Measurements from ENCODE around the gene BRF1. TPM values are rescaled to one million over a fixed set of nuclear protein-coding genes. Genes with fewer than 3 reads are reported as not detected.

Gene BRF1
- total and polyA plus RNA-seq, 2 of the 13 experiments (the other 11 are each of a cell fraction or from before 2014, with no cell fraction given), result 5.1 to 11.0 TPM

DNA sequence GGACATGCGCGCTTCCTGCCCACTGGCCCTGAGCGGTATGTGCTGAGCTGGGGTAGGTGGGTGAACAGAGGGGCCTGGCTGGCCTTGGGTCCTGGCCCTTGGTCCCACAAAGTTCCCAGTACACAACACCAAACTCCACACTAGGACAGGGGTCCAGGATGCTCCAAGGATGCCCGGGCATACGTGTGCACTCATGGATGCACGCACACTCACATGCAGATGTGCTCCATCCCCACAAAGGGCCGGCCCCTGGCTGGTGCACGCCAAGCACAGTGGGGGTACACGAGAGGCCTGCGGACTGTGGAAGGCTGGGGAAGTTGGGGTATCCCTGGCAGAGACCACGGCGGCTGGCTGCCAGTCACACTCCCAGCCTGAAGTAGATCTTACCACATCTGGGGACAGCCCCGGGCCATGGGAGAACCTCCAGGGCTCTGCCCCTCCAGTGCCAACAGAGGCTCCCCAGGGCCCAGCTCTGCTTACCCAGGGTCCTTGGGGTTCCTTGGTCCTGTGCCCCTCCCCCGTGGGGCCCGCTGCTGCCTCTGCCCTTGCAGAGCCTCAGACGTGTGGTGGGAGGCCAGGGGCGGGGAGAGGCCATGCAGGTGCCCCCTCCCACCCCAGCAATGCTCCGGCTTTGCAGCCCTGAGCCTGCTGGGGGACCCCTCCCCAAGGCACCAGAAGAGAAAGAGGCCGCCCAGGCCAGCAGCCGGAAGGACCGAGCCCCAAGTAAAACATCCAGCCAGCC, 95.7 kb downstream of the BRF1 start (continued):
- TF ChIP-seq, protein P1, sequence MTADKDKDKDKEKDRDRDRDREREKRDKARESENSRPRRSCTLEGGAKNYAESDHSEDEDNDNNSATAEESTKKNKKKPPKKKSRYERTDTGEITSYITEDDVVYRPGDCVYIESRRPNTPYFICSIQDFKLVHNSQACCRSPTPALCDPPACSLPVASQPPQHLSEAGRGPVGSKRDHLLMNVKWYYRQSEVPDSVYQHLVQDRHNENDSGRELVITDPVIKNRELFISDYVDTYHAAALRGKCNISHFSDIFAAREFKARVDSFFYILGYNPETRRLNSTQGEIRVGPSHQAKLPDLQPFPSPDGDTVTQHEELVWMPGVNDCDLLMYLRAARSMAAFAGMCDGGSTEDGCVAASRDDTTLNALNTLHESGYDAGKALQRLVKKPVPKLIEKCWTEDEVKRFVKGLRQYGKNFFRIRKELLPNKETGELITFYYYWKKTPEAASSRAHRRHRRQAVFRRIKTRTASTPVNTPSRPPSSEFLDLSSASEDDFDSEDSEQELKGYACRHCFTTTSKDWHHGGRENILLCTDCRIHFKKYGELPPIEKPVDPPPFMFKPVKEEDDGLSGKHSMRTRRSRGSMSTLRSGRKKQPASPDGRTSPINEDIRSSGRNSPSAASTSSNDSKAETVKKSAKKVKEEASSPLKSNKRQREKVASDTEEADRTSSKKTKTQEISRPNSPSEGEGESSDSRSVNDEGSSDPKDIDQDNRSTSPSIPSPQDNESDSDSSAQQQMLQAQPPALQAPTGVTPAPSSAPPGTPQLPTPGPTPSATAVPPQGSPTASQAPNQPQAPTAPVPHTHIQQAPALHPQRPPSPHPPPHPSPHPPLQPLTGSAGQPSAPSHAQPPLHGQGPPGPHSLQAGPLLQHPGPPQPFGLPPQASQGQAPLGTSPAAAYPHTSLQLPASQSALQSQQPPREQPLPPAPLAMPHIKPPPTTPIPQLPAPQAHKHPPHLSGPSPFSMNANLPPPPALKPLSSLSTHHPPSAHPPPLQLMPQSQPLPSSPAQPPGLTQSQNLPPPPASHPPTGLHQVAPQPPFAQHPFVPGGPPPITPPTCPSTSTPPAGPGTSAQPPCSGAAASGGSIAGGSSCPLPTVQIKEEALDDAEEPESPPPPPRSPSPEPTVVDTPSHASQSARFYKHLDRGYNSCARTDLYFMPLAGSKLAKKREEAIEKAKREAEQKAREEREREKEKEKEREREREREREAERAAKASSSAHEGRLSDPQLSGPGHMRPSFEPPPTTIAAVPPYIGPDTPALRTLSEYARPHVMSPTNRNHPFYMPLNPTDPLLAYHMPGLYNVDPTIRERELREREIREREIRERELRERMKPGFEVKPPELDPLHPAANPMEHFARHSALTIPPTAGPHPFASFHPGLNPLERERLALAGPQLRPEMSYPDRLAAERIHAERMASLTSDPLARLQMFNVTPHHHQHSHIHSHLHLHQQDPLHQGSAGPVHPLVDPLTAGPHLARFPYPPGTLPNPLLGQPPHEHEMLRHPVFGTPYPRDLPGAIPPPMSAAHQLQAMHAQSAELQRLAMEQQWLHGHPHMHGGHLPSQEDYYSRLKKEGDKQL (CRISPR knock-in tag; IDR thresholded peaks at IDR 0.05; ENCODE audit: low read depth), result no peak
- TF ChIP-seq KLF12 (CRISPR knock-in tag; IDR thresholded peaks at IDR 0.05; ENCODE audit: borderline replicate concordance) (no peak), ZNF18 (CRISPR knock-in tag; IDR thresholded peaks at IDR 0.05; ENCODE audit: insufficient replicate concordance) (no peak), ZNF496 (CRISPR knock-in tag; IDR thresholded peaks at IDR 0.05; ENCODE audit: insufficient replicate concordance) (no peak), HDAC2 (CRISPR knock-in tag; IDR thresholded peaks at IDR 0.05) (no peak)
- TF ChIP-seq, protein P2, sequence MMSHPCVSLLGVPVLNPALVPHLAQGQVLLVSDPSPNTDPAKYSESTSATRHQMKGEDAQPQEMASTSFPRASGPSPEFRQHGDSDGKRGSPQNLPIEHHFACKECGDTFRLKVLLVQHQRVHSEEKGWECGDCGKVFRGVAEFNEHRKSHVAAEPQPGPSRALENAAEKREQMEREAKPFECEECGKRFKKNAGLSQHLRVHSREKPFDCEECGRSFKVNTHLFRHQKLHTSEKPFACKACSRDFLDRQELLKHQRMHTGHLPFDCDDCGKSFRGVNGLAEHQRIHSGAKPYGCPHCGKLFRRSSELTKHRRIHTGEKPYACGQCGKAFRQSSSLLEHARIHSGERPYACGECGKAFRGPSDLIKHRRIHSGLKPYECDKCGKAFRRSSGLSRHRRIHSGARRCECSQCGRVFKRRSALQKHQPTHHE (CRISPR knock-in tag; IDR thresholded peaks at IDR 0.05; ENCODE audit: borderline replicate concordance), result no peak

All from HepG2 (cell line).